H1 (cell line): ENCODE results near the gene NUAK1. TPM values are rescaled to one million over a fixed set of nuclear protein-coding genes. Genes with fewer than 3 reads are reported as not detected.

Experiments
- ASH2L ChIP-seq: fragments of 200-600, 300-600 bp; sonication (generic); IDR thresholded peaks from one replicate; pipeline ENCODE4 v1.7.1; 2017; ENCODE audit warnings: low read length
- CEBPB ChIP-seq: IDR thresholded peaks from 2 replicates; pipeline ENCODE4 v1.6.1; 2012; ENCODE audit warnings: low read depth, low read length
- CHD1 ChIP-seq: IDR thresholded peaks from 2 replicates; pipeline ENCODE4 v1.6.1; 2012; ENCODE audit warnings: low read depth, low read length, improper control_type of control experiment
- CHD7 ChIP-seq: fragments of 300-600 bp; sonication (generic); IDR thresholded peaks from 2 replicates; pipeline ENCODE4 v1.7.1; 2012; ENCODE audit warnings: low read length, moderate library complexity, mild to moderate bottlenecking, inconsistent platforms; ENCODE audit not compliant: insufficient replicate concordance
- CREB1 ChIP-seq: IDR thresholded peaks from 2 replicates; pipeline ENCODE4 v1.6.1; 2012; ENCODE audit warnings: inconsistent platforms
- GABPA ChIP-seq: IDR thresholded peaks from 2 replicates; pipeline ENCODE4 v1.6.1; 2011; ENCODE audit warnings: mild to moderate bottlenecking, low read length, moderate library complexity, borderline replicate concordance; ENCODE audit not compliant: insufficient read depth
- HDAC6 ChIP-seq: IDR thresholded peaks from one replicate; pipeline ENCODE4 v1.7.1; 2012; ENCODE audit warnings: low read depth, mild to moderate bottlenecking, inconsistent platforms, low read length, moderate library complexity
- NANOG ChIP-seq: IDR thresholded peaks from 2 replicates; pipeline ENCODE4 v1.6.1; 2011; ENCODE audit warnings: low read length, low read depth, mild to moderate bottlenecking, inconsistent platforms; ENCODE audit not compliant: insufficient read depth, poor library complexity, severe bottlenecking
- POLR2AphosphoS5 ChIP-seq: IDR thresholded peaks from 2 replicates; pipeline ENCODE4 v1.6.1; 2011; ENCODE audit warnings: low read depth, low read length
- POU5F1 ChIP-seq: IDR thresholded peaks from 2 replicates; pipeline ENCODE4 v1.6.1; 2011; ENCODE audit warnings: low read depth, mild to moderate bottlenecking, low read length, moderate library complexity
- SUZ12 ChIP-seq: fragments of 200-600 bp; sonication (generic); IDR thresholded peaks from 2 replicates; pipeline ENCODE4 v1.6.1; 2012; ENCODE audit warnings: mild to moderate bottlenecking, inconsistent platforms, low read length, moderate library complexity, mixed read lengths
- TAF1 ChIP-seq: IDR thresholded peaks from 2 replicates; pipeline ENCODE4 v1.6.1; 2011; ENCODE audit warnings: mild to moderate bottlenecking, low read depth, low read length
- YY1 ChIP-seq: IDR thresholded peaks from 2 replicates; pipeline ENCODE4 v1.6.1; 2011; ENCODE audit warnings: low read depth, mild to moderate bottlenecking, low read length
- polyA plus RNA-seq, 7 experiments: library from polyadenylated mRNA; depleted of rRNA in 3 of 7; stranded (reverse) in 5 of 7; unstranded in 2 of 7; fragments of >200 nt in 5 of 7; fragments of 200-250 nt in 2 of 7; gene quantifications; 1 replicate in 5 of 7; 2 replicates in 1 of 7; 4 replicates in 1 of 7; pipeline versions ENCODE4 v1.2.1 to v1.2.3, GENCODE V29; 2011 to 2013; ENCODE audit warnings: missing spikeins in 2 of 7, mixed read lengths in 2 of 7
- total RNA-seq: library from RNA; stranded (reverse); fragmentation: NEBNext Ultra II Directional; extraction: Animal tissue kit (Norgen Biotek cat#: 25700); gene quantifications from 2 replicates; pipeline ENCODE4 v1.2.1, GENCODE V29; 2021

The NUAK1 gene
- total and polyA plus RNA-seq, 2 of the 8 experiments (the other 6 are each of a cell fraction or from before 2014, with no cell fraction given): 6.7 to 18.2 TPM

- TF ChIP-seq CHD7 (no peak), GABPA (no peak), CREB1 (no peak), ASH2L (no peak), SUZ12 (no peak), NANOG (no peak), CHD1 (no peak), POLR2AphosphoS5 (no peak), YY1 (no peak), POU5F1 (no peak), TAF1 (no peak), CEBPB (no peak), HDAC6 (no peak)
Observed at GRCh38 chr12:106065506-106065905, 73.2 kb downstream of the NUAK1 start (continued).
